GM21360 (cell line): Measurements from ENCODE around the gene SEL1L2.

Experiments used
- ATAC-seq: cut with Tn5 transposase; IDR thresholded peaks from one replicate; pipeline ENCODE4 v1.9.1; 2021; ENCODE audit warnings: mild to moderate bottlenecking, moderate library complexity; ENCODE audit not compliant: unreplicated experiment

Gene SEL1L2

GRCh38 chr20:13865791-13866351 lies 124.5 kb downstream of the SEL1L2 start:
- ATAC-seq, result no peak

- no peak for ATAC-seq
These were observed 125.3 kb downstream of the SEL1L2 start for GRCh38 chr20:13865156-13865555.

GRCh38 chr20:13863244-13863643 lies 127.2 kb downstream of the SEL1L2 start:
- ATAC-seq, result no peak

- ATAC-seq, result no peak
These were observed 128.2 kb downstream of the SEL1L2 start for GRCh38 chr20:13862245-13862644.

GRCh38 chr20:13858871-13859270 lies 131.5 kb downstream of the SEL1L2 start:
- no peak for ATAC-seq

GRCh38 chr20:13858439-13858838 lies 132.0 kb downstream of the SEL1L2 start:
- ATAC-seq, result no peak

- ATAC-seq, result no peak
These were observed 132.5 kb downstream of the SEL1L2 start for GRCh38 chr20:13857961-13858360.

GRCh38 chr20:13857304-13857703 lies 133.1 kb downstream of the SEL1L2 start:
- no peak for ATAC-seq

- ATAC-seq, result no peak
These were observed 134.1 kb downstream of the SEL1L2 start for GRCh38 chr20:13856354-13856753.

GRCh38 chr20:13855613-13856012 lies 134.8 kb downstream of the SEL1L2 start:
- ATAC-seq, result no peak

- no peak for ATAC-seq
These were observed 138.1 kb downstream of the SEL1L2 start for GRCh38 chr20:13852306-13852705.

GRCh38 chr20:13851279-13851678 lies 139.1 kb downstream of the SEL1L2 start:
- ATAC-seq, result no peak

GRCh38 chr20:13844296-13844695 lies 146.1 kb downstream of the SEL1L2 start:
- no peak for ATAC-seq

GRCh38 chr20:13841206-13841605 lies 149.2 kb downstream of the SEL1L2 start:
- ATAC-seq, result no peak

GRCh38 chr20:13840093-13840465 lies 150.3 kb downstream of the SEL1L2 start:
- ATAC-seq, result no peak

GRCh38 chr20:13839421-13840092 lies 150.9 kb downstream of the SEL1L2 start:
- no peak for ATAC-seq

GRCh38 chr20:13838664-13839063 lies 151.8 kb downstream of the SEL1L2 start:
- ATAC-seq, result no peak

GRCh38 chr20:13831476-13831875 lies 158.9 kb downstream of the SEL1L2 start:
- ATAC-seq, result no peak

GRCh38 chr20:13825465-13825864 lies 164.9 kb downstream of the SEL1L2 start:
- ATAC-seq, result no peak

- no peak for ATAC-seq
These were observed 166.0 kb downstream of the SEL1L2 start for GRCh38 chr20:13824459-13824858.

- no peak for ATAC-seq
These were observed 168.0 kb downstream of the SEL1L2 start for GRCh38 chr20:13822459-13822858.

GRCh38 chr20:13821876-13822275 lies 168.5 kb downstream of the SEL1L2 start:
- ATAC-seq, result no peak
